Stimulated activated CD4-positive, alpha-beta T cell treated with anti-CD3 and anti-CD28 coated beads, Interleukin-1b, Interleukin-23, amount 100 ng/mL, for 1 hour (primary cell): Measurements from ENCODE around the gene LZTS2.
"Not testable (repeated sequence)": the region's sequence is repeated elsewhere in the genome, so short reads cannot be mapped to it uniquely, and the experiment has no call there.

Experiments used
- DNase-seq, 2 donors: peaks; one replicate each; pipeline ENCODE4 v3.0.0-alpha.2; 2020; ENCODE audit warnings: low read depth in 2 of 2

LZTS2 gene, protein sequence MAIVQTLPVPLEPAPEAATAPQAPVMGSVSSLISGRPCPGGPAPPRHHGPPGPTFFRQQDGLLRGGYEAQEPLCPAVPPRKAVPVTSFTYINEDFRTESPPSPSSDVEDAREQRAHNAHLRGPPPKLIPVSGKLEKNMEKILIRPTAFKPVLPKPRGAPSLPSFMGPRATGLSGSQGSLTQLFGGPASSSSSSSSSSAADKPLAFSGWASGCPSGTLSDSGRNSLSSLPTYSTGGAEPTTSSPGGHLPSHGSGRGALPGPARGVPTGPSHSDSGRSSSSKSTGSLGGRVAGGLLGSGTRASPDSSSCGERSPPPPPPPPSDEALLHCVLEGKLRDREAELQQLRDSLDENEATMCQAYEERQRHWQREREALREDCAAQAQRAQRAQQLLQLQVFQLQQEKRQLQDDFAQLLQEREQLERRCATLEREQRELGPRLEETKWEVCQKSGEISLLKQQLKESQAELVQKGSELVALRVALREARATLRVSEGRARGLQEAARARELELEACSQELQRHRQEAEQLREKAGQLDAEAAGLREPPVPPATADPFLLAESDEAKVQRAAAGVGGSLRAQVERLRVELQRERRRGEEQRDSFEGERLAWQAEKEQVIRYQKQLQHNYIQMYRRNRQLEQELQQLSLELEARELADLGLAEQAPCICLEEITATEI

GRCh38 chr10:100999742-101000126 is at the start of gene LZTS2:
Gene LZTS2, plus strand, starts transcription at chr10:100999808. Its CDS starts 2,731 bp downstream, at chr10:101002539.
- no peak for DNase-seq

GRCh38 chr10:100960251-100960650 is 39.4 kb upstream of the LZTS2 start:
- DNase-seq: no peak

DNA sequence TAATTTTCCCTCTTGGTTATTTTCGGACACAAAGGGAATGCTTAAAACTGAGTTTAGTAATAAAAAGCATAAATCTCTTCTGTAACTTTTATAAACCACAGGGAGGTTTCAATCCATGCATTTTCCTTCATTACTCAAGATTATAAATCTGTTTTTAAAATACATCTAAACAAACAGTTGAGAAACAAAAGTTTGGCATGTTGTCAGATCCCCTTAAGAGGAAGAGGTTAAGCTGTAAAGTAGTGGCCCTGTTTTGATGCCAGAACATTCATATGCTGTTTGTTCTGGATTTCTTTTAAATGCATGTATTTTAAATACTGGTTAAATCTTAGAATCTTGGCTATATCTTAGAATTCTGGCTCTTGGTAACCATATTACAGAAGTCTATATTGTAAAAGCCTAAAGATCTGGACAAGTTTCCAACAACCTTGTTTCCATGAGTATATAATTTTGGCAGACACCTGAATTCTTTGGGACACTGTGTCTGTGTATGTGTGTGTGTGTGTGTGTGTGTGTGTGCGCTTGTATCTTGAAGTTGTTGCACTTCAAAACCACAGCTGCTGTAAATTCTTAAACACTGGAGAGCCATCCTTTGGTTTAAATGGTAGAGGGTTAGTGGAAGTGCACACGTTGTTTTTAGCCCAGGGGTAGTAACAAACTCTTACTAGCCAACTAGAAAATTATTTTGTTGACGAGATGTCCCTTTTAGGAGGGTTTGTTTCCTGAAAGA is 37.1 kb upstream of the LZTS2 start:
- DNase-seq: no peak

DNA sequence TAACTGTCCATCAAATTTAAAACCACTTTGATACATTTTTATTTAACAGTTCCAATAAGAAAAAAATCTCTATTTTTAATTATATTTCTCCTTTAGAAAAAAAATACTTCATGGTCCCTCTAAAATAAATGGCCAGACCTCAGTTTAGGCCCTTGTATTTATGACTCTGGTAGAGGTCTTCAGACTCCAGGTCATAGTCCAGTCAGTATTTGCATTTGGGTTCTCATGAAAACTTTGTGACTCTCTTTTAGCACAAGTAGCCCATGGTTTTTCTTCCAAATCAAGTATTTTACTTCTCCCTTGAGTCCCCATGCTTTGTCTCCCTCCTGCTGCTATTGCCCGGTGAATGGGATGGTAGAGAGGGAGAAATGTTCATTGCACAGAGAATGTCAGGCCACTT is 35.8 kb upstream of the LZTS2 start:
- DNase-seq: no peak

GRCh38 chr10:100965820-100966219 is 33.8 kb upstream of the LZTS2 start:
- DNase-seq: no peak

- DNase-seq: no peak
Measured at GRCh38 chr10:100966887-100967286, 32.7 kb upstream of the LZTS2 start.

DNA sequence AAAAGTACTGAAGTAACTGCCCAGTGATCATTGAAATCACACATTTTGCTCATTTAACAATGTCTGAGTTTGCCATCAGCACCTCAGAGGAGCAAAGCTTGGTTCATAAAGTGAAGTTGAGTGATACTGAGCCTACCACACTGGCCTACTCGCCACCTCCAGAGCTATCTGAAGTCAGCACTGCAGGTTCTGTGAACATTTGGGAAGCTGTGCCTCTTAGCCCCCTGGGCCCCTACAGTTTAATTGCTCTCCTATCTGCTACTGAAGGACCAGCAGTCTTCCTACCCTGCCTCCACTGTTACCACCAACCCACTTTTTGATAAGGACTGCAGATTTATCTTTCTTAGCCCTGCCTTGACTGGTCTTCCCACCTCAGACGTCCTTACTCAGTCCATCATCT is 32.3 kb upstream of the LZTS2 start:
- DNase-seq: no peak

DNA sequence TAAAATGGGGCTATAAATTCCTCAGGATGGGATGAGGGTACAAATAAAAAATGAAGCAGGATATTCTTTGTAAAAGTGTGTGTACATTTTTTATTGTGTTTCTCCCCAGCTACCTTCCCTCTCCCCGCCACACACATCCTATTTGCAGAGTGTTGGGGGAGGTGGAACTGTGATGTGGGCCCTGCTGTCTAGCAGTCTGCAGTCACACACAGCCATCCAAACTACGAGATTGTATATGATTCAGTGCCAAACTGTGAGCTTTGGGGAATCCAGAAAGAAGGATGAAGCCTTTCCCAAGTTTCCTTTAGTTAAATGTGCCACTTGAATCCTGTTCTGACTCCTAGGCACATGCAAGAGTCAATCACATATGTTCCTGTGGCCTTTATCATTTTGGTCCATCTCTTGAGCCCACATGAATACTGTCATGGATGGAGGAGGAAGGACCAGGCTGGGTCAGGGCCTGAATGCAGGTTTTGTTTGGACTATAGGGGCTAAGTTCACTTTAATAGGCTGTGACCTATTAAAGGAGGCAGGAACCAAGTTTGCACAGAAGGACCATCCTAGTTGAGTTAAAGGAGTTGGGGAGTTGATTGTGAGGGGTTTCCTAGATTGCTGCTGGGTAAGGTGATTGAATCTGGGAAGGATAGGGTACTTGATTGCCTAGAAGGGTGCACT is 31.4 kb upstream of the LZTS2 start:
- no peak for DNase-seq

DNA sequence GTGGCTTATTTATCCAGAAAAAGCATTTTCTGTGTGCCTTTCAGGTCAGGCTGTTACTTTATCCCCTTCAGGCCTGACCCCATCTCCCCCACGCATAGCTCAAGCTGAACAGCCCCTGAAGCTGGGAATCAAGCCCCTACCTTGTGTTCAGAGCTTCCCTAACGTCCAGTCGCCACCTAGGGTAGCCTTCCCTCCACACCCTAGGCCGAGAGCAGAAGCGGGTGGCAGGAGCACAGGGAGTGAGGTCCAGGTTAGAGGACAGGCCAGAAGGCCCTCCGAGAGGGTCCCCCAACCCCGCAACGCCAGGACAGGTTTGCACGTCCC is 30.8 kb upstream of the LZTS2 start:
- DNase-seq: no peak

GRCh38 chr10:100969187-100970075 is 30.2 kb upstream of the LZTS2 start, which contains the start of gene SEMA4G:
Gene SEMA4G, plus strand, starts transcription at chr10:100969504. Its CDS starts 3,409 bp downstream, at chr10:100972913.
- DNase-seq: peak in 1 of 2 donors; percentile 18

DNA sequence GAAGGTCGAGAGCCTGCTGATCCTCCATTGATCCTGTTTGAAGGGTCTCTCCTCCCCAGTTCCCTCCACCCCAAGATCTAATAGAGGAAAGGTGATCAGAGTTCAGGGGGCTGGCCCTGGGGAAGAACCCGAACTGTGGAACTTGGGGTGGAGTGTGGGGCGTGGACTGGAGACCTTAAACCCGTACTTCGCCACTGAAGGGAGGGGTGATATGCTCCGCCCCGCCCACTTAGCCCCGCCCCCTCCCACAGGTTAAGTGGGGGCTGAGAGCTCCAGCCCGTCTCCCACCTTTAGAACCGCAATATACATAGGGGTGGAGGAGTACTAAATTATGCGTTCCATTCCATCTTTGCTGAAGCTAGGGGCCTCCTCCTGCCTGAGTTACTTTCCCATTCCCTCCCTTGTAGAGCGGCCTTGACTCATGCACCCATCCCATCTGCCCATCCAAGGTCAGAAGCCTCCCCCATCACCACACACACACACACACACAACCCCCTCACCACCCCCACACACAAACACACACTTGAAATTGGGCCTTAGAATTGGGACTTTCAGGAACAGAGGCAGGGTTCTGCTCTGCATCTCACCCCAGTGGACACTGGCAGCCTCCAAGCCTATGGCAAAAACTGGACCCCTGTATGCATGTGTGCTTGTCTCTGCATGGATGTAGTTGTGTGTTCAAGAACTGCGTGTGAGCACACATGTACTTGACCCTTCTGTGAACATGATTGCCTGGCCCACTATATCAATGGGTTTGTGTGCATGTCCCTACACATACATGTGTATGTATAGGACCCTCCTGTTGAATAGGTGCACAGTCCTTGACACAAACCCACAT is 29.3 kb upstream of the LZTS2 start:
- DNase-seq: no peak

- DNase-seq: no peak
Measured at GRCh38 chr10:100970914-100971811, 28.4 kb upstream of the LZTS2 start.

GRCh38 chr10:100972115-100972903 is 27.3 kb upstream of the LZTS2 start:
- no peak for DNase-seq

GRCh38 chr10:100972904-100973535 is 26.6 kb upstream of the LZTS2 start:
- DNase-seq: no peak

- not testable (repeated sequence) for DNase-seq
Measured at GRCh38 chr10:100975397-100975796, 24.2 kb upstream of the LZTS2 start.

DNA sequence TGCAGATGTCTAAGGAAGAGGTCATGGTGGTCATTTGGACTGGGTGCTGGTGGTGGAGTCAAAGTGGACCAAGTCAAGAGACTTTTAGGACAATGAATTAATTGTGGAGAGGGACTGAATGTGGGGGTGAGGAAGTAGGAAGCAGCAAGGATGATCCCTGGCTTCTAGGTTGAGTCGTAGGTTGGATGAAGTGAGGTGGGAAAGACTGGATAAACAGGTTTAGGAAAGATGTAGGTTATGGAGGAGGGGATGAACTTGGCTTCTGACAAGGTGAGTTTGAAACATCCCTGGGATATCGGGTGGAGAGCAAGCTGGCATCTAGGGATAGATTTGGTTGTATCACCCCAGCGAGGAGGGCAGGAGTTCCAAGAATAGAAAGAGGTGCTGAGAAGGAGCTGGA is 22.7 kb upstream of the LZTS2 start:
- no peak for DNase-seq

- DNase-seq: no peak
Measured at GRCh38 chr10:100977436-100977835, 22.2 kb upstream of the LZTS2 start.
